Tibial nerve (tissue), 4 donors: ENCODE data around the gene PAN2. TPM values are rescaled to one million over a fixed set of nuclear protein-coding genes. Genes with fewer than 3 reads are reported as not detected.

Experiments
- DNase-seq, 2 donors: peaks; one replicate each; pipeline ENCODE4 v3.0.0-alpha.2; 2019; ENCODE audit warnings: low spot score in 2 of 2
- H3K27ac ChIP-seq, 4 donors: fragments of 200-600 bp; sonication (generic) in 3 of 4; one replicate each; pipeline ENCODE4 v1.5.1; 2017 to 2019; ENCODE audit warnings: mild to moderate bottlenecking in 1 of 4
- H3K27me3 ChIP-seq, 2 donors: fragments of 200-600 bp; sonication (generic) in 1 of 2; one replicate each; pipeline versions ENCODE4 v1.5.1 to v1.6.0; 2017 to 2019
- H3K36me3 ChIP-seq, 3 donors: fragments of 200-600 bp; sonication (generic); one replicate each; pipeline ENCODE4 v1.5.1; 2018 to 2019
- H3K4me1 ChIP-seq, 4 donors: fragments of 200-600 bp; sonication (generic) in 3 of 4; one replicate each; pipeline ENCODE4 v1.5.1; 2017 to 2019
- H3K4me3 ChIP-seq, 4 donors: fragments of 200-600 bp; sonication (generic) in 3 of 4; one replicate each; pipeline ENCODE4 v1.5.1; 2017 to 2019; ENCODE audit warnings: mild to moderate bottlenecking in 1 of 4, moderate library complexity in 1 of 4
- H3K9me3 ChIP-seq, 4 donors: fragments of 200-600 bp; sonication (generic) in 3 of 4; one replicate each; pipeline ENCODE4 v1.5.1; 2017 to 2019
- EP300 ChIP-seq, 2 donors: sonication (generic); formaldehyde crosslinking; IDR thresholded peaks; one replicate each; pipeline ENCODE4 v1.6.1; 2017; ENCODE audit warnings: antibody characterized with exemption in 2 of 2, mild to moderate bottlenecking in 1 of 2
- POLR2A ChIP-seq, 2 donors: fragments of 450-650 bp; IDR thresholded peaks; one replicate each; pipeline ENCODE4 v1.6.1; 2017; ENCODE audit warnings: antibody characterized with exemption in 2 of 2, mild to moderate bottlenecking in 2 of 2, moderate library complexity in 2 of 2
- WGBS, 2 donors: methylation state at CpG; one replicate each; pipeline ENCODE4 v1.1.5; 2018; 5-methylcytosine and 5-hydroxymethylcytosine counted together
- total RNA-seq, 4 donors: library from RNA; depleted of rRNA; stranded (reverse); fragments of >200 nt; gene quantifications; one replicate each; pipeline ENCODE4 v1.1.0, GENCODE V29; 2016
- TF ChIP-seq, protein P1 (sequence below), 5 experiments: fragments of 200-600 bp in 3 of 5; fragments of 450-650 bp in 2 of 5; sonication (generic) in 3 of 5; IDR thresholded peaks; one replicate each; pipeline ENCODE4 v1.5.1; 2016 to 2019; ENCODE audit warnings: antibody characterized with exemption in 5 of 5, mild to moderate bottlenecking in 3 of 5, moderate library complexity in 2 of 5

PAN2 gene
- total RNA-seq, 4 donors from 2014 or later, result 50.1 to 69.8 (median 63.5) TPM

DNA sequence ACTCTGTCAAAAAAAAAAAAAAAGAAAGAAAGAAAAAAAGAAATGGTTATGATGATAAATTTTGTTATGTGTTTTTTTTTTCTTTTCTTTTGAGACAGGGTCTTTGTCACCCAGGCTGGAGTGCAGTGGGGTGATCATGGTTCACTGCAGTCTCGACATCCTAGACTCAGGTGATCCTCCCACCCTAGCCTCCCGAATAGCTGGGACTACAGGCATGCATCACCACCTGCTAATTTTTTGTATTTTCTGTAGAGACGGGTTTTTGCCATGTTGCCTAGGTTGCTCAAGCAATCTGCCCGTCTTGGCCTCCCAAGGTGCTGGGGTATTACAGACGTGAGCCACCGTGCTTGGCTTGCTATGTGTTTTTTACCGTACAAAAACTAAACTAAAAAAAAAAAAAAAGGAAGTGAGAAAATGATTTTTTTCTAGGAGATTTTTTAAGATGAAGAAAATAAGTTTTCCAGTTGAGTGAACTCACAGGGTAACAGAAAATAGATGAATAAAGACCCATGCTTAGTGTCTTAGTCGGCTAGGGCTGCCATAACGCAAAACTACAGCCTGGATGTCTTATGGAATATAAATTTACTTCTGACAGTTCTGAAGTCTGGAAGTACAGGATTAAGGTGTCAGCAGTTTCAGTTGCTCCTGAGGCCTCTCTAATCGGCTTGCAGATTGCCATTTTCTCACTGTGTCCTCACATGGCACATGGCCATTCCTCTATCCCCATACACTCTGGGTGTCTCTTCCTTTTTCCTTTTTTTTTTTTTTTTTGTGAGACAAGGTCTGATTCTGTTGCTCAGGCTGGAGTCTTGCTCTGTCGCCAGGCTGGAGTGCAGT, 42.0 kb upstream of the PAN2 start:
- no peak for DNase-seq
- TF ChIP-seq, protein P1, sequence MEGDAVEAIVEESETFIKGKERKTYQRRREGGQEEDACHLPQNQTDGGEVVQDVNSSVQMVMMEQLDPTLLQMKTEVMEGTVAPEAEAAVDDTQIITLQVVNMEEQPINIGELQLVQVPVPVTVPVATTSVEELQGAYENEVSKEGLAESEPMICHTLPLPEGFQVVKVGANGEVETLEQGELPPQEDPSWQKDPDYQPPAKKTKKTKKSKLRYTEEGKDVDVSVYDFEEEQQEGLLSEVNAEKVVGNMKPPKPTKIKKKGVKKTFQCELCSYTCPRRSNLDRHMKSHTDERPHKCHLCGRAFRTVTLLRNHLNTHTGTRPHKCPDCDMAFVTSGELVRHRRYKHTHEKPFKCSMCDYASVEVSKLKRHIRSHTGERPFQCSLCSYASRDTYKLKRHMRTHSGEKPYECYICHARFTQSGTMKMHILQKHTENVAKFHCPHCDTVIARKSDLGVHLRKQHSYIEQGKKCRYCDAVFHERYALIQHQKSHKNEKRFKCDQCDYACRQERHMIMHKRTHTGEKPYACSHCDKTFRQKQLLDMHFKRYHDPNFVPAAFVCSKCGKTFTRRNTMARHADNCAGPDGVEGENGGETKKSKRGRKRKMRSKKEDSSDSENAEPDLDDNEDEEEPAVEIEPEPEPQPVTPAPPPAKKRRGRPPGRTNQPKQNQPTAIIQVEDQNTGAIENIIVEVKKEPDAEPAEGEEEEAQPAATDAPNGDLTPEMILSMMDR (IDR thresholded peaks at IDR 0.05), result no peak
- TF ChIP-seq POLR2A (IDR thresholded peaks at IDR 0.05) (no peak), EP300 (IDR thresholded peaks at IDR 0.05) (no peak)
- no peaks in the 10 kb centered on the region for H3K27me3 ChIP-seq
- H3K36me3 ChIP-seq, result no peaks in the 10 kb centered on the region
- no peak overlapping the region for H3K27ac ChIP-seq
- no peaks in the 10 kb centered on the region for H3K9me3 ChIP-seq
- 74 to 75% methylated on average over 11 of the region's 11 CpGs for WGBS, 2 donors
- no peaks in the 10 kb centered on the region for H3K4me1 ChIP-seq
- H3K4me3 ChIP-seq, result no peak overlapping the region

DNA sequence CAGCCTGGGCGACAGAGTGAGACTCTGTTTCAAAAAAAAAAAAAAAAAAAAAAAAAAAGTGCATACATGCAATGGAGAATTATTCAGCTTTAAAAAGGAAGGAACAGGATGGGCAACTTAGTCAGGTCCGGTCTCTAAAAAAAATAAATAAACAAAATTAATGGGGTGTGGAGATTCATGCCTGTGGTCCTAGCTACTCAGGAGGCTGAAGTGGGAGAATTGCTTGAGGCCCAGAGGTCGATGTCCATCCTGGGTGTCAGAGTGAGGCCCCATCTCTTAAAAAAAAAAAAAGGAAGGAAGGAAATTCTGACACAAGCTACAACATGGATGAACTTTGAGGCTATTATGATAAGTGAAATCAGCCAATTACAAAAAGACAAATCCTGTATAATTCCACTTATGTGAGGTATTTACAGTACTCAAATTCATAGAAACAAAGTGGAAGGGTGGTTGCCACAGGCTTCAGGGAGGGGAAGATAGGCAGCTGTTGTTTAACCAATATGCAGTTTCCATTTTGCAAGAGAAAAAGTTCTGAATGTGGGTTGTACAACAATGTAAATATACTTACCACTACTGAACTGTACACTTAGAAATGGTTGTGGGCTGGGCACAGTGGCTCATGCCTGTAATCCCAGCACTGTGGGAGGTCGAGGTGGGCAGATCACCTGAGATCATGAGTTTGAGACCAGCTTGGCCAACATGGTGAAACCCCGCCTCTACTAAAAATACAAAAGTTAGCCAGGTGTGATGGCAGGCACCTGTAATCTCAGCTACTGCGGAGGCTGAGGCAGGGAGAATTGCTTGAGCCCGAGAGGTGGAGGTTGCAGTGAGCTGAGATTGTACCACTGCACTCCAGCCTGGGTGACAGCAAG, 41.2 kb upstream of the PAN2 start:
- TF ChIP-seq, protein P1 (IDR thresholded peaks at IDR 0.05), result no peak
- TF ChIP-seq POLR2A (IDR thresholded peaks at IDR 0.05) (no peak), EP300 (IDR thresholded peaks at IDR 0.05) (no peak)
- H3K9me3 ChIP-seq, result no peaks in the 10 kb centered on the region
- no peak overlapping the region for H3K27ac ChIP-seq
- WGBS, 2 donors, result 77 to 82% methylated on average over 7 of the region's 7 CpGs
- no peaks in the 10 kb centered on the region for H3K36me3 ChIP-seq
- H3K27me3 ChIP-seq, result no peaks in the 10 kb centered on the region
- no peak overlapping the region for H3K4me3 ChIP-seq
- DNase-seq, result no peak
- no peaks in the 10 kb centered on the region for H3K4me1 ChIP-seq

DNA sequence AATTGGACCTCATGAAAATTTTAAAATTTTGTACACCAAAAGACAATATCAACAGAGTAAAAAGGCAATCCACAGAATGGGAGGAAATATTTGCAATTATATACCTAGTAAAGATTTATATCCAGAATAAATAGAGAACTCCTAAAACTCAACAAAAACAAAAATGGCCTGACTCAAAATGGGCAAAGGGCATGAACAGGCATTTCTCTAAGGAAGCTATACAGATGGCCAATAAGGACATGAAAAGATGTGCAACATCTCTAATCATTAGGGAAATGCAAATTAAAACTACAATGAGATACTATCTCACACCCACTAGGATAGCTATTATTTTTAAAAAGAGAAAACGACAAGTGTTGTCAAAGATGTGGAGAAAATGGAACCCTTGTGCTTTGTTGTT, 39.7 kb upstream of the PAN2 start:
- 91 to 97% methylated on average over 1 of the region's 1 CpG for WGBS, 2 donors
- DNase-seq, result no peak
- H3K9me3 ChIP-seq, result no peaks in the 10 kb centered on the region
- no peak overlapping the region for H3K27ac ChIP-seq
- no peak for TF ChIP-seq POLR2A (IDR thresholded peaks at IDR 0.05)
- TF ChIP-seq EP300 (IDR thresholded peaks at IDR 0.05), result no peak
- TF ChIP-seq, protein P1 (IDR thresholded peaks at IDR 0.05), result no peak
- H3K36me3 ChIP-seq, result no peaks in the 10 kb centered on the region
- H3K4me3 ChIP-seq, result no peak overlapping the region
- no peaks in the 10 kb centered on the region for H3K27me3 ChIP-seq
- H3K4me1 ChIP-seq, result no peaks in the 10 kb centered on the region

DNA sequence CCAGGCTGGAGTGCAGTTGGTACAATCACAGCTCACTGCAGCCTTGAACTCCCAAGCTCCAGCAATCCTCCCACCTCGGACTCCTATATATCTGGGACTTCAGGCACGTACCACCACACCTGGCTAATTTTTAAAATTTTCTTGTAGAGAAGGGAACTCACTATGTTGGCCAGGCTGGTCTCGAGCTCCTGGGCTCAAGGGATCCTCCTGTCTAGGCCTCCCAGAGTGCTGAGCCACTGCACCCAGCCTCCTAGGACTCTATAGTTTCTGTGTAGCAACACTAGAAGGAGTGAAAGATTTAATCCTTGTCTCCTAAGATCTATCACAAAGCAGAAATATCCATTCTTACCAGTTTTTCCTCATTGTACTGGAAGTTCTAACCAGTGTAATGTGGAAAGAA, 33.1 kb upstream of the PAN2 start:
- WGBS, 2 donors, result 90 to 91% methylated on average over 3 of the region's 3 CpGs
- Histone ChIP-seq H3K4me3 (no peak overlapping the region), H3K27ac (no peak overlapping the region), H3K27me3 (no peaks in the 10 kb centered on the region), H3K4me1 (no peaks in the 10 kb centered on the region), H3K36me3 (no peaks in the 10 kb centered on the region), H3K9me3 (no peaks in the 10 kb centered on the region)
- DNase-seq, result no peak
- TF ChIP-seq, protein P1 (IDR thresholded peaks at IDR 0.05), result no peak
- TF ChIP-seq EP300 (IDR thresholded peaks at IDR 0.05), result no peak
- TF ChIP-seq POLR2A (IDR thresholded peaks at IDR 0.05), result no peak
